HG02852 (cell line): ENCODE results near the gene PRSS37.
"Not testable (repeated sequence)": the region's sequence is repeated elsewhere in the genome, so short reads cannot be mapped to it uniquely, and the experiment has no call there.

Experiments used
- ATAC-seq: cut with Tn5 transposase; IDR thresholded peaks from one replicate; pipeline ENCODE4 v1.9.1; 2021; ENCODE audit warnings: mild to moderate bottlenecking, moderate library complexity; ENCODE audit not compliant: unreplicated experiment

Gene PRSS37

GRCh38 chr7:141841385-141841784 lies at the start of gene PRSS37:
Gene PRSS37 (minus strand): TSS chr7:141841485. CDS start chr7:141841049, 436 bp downstream.
- ATAC-seq = no peak

GRCh38 chr7:141889321-141889720 lies 48.0 kb upstream of the PRSS37 start:
- ATAC-seq = no peak

- ATAC-seq = peak; percentile 84
These were observed 43.4 kb upstream of the PRSS37 start for GRCh38 chr7:141884539-141885225.

GRCh38 chr7:141880960-141881359 lies 39.7 kb upstream of the PRSS37 start:
- no peak for ATAC-seq

- ATAC-seq = no peak
These were observed 36.1 kb upstream of the PRSS37 start for GRCh38 chr7:141877365-141877764.

- no peak for ATAC-seq
These were observed 35.1 kb upstream of the PRSS37 start for GRCh38 chr7:141876371-141876770.

- no peak for ATAC-seq
These were observed 34.2 kb upstream of the PRSS37 start for GRCh38 chr7:141875453-141875852.

GRCh38 chr7:141874787-141875186 lies 33.5 kb upstream of the PRSS37 start:
- no peak for ATAC-seq

- no peak for ATAC-seq
These were observed 31.6 kb upstream of the PRSS37 start for GRCh38 chr7:141872931-141873330.

- no peak for ATAC-seq
These were observed 25.7 kb upstream of the PRSS37 start for GRCh38 chr7:141866974-141867373.

- ATAC-seq = no peak
These were observed 23.6 kb upstream of the PRSS37 start for GRCh38 chr7:141864765-141865447.

- no peak for ATAC-seq
These were observed 18.9 kb upstream of the PRSS37 start for GRCh38 chr7:141860207-141860606.

GRCh38 chr7:141847996-141848395 lies 6.7 kb upstream of the PRSS37 start:
- ATAC-seq = no peak

- ATAC-seq = no peak
These were observed 3.0 kb upstream of the PRSS37 start for GRCh38 chr7:141844256-141844655.

- ATAC-seq = no peak
These were observed 1.6 kb upstream of the PRSS37 start for GRCh38 chr7:141842904-141843303.

GRCh38 chr7:141840708-141841107 lies 577 bp downstream of the PRSS37 start:
- ATAC-seq = no peak

- no peak for ATAC-seq
These were observed 2.0 kb downstream of the PRSS37 start for GRCh38 chr7:141839256-141839655.

- no peak for ATAC-seq
These were observed 2.7 kb downstream of the PRSS37 start for GRCh38 chr7:141838581-141838980.

GRCh38 chr7:141837683-141838082 lies 3.6 kb downstream of the PRSS37 start:
- no peak for ATAC-seq

- not testable (repeated sequence) for ATAC-seq
These were observed 18.9 kb downstream of the PRSS37 start for GRCh38 chr7:141822432-141822831.

GRCh38 chr7:141820067-141820466 lies 21.2 kb downstream of the PRSS37 start:
- ATAC-seq = no peak

- ATAC-seq = no peak
These were observed 48.8 kb downstream of the PRSS37 start for GRCh38 chr7:141792526-141792925.
